Brain pericyte (primary cell): Measurements from ENCODE around the gene ERFL.
A peak's percentile ranks its signal among the peaks of the same experiment; 100 is the strongest.

Source experiments
- DNase-seq: peaks from one replicate; pipeline ENCODE4 v3.0.0-alpha.2; 2012; ENCODE audit warnings: low read depth, low spot score

ERFL gene

DNA sequence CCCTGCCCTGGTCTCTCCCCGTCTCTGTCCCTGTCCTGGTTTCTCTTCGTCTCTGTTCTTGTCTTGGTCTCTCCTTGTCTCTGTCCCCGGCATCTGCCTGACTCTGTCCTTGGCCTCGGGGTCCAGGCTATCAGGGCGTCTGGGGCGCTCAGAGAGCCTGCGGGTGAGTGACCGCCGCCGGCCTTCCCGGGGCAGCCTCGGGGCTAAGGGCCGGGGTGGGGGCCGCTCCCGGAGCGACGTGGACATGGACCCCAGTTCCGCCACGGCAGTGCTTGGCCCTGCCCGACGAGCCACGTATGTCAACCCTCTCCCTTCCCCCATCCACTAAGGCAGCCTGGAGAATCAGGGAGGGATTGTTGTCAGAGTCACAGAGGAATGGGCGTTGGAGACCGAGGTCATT is 30.4 kb downstream of the ERFL start:
- no peak for DNase-seq

DNA sequence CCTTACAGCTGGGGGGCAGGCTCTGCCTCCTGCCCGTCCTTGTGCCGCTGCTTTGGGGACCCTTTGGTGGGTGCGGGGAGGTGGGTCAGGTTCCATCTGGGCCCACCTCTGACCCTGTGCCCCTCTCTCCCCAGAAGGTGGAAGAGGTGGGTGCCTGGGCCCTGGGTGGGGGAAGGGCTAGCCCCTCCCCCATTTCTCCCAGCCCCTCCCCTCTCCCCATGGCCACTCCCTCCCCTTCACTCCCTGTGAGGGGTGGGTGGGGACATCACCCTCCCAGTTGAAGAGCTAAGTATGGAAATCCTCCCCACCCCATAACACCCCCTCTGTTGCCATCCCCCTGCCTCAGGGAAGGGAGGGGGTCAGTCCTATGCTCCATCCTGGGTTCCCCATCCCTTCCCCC is 31.1 kb downstream of the ERFL start:
- no peak for DNase-seq

DNA sequence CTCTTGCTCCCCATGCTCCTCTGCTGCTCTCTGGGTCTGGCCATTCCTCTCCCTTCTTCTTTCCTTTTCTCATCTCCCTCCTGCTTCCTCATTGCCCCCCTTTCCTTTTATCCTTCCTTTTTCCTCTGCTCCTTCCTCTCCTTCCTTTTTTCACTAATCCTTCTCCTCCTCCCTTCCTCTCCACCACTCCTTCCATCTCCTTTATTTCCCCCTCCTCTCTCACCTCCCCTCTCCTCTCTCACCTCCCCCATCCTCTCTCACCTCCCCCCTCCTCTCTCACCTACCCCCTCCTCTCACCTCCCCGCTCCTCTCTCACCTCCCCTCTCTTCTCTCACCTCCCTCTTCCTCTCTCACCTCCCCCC is 31.7 kb downstream of the ERFL start:
- no peak for DNase-seq

DNA sequence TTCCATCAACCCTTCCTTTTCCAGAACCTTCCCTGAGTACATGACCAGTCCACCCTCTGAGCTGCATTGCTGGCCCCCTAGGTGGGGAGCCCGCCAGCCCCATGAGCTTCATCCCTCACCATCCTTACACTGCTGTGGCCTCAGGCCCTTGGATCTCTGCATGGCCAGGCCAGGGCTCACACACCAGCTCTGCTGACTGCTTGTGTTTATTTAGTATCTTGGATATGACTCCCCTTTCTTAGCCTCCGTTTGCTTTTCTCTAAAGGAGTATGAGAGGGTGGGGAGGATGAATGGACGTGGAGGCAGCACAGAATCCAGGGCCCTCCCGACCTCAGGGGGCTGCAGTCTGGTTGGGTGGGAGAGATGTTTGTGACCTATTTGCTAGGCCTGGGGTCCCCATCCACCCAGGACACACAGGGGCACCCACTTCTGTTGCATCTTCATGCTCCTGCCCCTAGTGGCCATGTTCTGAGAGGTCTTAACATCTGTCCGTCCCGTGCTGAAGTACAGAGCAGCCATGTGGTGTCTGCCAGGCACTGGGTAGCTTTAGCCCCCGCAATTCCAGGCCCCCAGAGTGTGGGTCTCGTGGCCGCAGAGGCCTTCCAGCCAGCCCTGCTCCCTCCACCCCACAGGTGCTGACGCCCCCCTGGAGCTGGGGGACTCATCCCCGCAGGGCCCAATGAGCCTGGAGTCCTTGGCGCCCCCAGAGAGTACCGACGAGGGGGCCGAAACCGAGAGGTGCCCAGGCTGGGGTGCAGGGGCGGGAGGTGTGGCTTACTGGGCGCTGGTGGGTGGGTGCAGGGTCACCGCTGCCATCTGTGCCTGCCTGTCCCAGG is 32.3 kb downstream of the ERFL start:
- no peak for DNase-seq

DNA sequence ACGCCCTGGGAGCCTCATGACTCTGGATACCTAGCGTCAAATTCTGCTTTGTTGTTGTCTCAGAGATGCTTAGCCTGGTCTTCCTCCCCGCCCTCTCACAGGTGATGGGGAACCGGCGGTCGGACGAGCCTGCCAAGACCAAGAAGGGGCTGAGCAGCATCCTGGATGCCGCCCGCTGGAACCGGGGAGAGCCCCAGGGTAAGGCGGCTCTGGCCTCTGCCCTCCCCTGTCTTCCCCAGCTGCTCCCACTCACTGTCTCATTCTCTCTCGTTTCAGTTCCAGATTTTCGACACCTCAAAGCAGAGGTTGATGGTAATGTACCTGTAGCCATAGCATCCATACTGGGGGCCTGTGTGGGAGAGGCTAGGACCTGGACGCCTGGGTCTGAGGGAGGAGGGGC is 33.9 kb downstream of the ERFL start:
- no peak for DNase-seq

DNA sequence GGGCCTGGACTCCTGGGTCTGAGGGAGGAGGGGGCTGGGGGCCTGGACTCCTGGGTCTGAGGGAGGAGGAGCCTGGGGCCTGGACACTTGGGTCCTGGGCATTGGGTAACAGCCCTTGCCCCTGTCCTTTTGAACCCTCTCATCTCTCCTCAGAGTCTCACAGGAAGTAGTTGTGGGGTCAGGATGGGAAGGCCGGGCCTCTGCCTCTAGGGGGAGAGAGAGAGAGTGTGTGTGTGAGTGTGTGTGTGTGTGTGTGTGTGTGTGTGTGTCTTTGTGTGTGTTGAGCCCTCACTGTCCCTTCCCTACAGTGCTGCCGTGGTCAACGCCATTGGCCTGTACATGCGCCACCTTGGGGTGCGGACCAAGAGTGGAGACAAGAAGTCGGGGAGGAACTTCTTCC is 34.4 kb downstream of the ERFL start:
- no peak for DNase-seq

DNA sequence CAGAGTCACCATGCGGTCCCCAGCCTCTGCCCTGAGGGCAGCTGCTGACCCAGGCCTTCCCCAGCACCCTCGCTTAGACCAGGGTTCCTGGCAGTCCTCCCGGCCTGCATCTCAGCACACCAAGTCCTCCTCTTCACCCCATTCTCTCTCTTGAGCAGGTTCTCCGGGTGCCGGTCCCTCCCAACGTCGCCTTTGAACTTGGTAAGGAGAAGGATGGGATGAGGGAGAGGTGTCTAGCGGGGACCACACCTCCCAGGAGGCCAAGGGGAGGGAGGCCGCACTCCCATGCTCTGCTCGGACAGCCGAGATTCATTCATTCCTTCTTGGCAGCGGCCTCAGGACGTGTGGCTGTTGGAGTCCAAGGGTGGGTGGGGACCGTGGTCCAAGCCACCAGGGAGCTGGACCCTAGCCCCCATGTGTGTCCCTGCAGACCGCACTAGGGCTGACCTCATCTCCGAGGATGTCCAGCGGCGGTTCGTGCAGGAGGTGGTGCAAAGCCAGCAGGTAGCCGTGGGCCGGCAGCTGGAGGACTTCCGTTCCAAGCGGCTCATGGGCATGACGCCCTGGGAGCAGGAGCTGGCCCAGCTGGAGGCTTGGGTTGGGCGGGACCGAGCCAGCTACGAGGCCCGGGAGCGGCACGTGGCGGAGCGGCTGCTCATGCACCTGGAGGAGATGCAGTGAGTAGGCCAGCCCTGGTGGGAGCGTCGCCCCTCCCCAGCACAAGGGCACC is 35.9 kb downstream of the ERFL start:
- DNase-seq = no peak

DNA sequence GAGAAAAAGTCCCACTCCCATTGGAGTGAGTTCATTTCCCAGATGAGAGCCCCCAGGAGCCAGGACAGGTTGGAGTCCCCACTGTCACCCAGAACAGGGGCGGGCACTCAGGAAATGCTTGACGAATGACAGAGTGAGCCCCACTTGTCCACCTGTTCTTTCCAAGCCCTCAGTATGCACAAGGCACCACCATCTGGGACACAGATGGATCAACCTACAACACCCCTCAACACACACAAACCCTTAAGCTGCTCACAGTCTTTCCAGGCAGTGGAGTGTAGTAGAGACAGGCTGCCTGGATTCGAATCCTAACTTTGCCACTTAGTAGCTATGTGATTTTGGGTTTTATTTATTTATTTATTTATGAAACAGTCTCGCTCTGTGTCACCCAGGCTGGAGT is 37.3 kb downstream of the ERFL start:
- DNase-seq = no peak

DNA sequence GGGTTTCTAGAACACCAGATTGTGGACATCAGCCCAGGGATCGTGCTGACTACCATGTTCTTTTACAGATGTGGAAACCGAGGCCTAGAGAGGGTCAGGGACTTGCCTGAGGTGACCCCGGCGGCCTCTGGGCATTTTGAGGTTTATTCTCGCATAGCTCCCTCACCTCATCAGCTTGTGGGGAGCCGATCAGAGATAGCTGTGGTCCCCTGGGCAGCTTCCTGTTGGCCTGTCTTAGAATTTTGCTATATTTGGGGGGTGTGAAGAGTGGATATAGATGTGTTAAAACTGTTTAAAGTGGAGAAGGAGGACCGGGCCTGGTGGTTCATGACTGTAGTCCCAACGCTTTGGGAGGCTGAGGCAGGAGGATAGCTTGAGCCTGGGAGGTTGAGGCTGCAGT is 38.4 kb downstream of the ERFL start:
- DNase-seq = no peak

DNA sequence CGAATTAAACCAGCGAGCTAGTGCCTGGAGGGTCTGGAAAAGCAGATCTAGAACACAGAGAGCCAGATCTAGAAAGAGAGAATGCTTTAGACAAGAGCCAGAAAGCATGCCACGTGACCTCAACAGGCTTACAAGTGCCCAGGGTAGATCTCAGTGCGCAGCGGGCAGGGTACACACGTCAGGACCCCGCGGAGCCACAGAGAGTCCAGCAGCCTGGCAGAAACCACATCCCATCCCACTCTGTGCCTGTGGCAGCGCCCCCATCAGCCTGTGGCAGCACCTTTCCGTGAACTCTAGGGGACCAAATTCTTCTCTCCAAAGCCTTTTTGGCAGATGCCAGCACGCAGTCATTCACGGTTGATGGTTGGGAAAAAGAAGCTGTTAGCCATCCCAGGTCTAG is 39.3 kb downstream of the ERFL start:
- no peak for DNase-seq

DNA sequence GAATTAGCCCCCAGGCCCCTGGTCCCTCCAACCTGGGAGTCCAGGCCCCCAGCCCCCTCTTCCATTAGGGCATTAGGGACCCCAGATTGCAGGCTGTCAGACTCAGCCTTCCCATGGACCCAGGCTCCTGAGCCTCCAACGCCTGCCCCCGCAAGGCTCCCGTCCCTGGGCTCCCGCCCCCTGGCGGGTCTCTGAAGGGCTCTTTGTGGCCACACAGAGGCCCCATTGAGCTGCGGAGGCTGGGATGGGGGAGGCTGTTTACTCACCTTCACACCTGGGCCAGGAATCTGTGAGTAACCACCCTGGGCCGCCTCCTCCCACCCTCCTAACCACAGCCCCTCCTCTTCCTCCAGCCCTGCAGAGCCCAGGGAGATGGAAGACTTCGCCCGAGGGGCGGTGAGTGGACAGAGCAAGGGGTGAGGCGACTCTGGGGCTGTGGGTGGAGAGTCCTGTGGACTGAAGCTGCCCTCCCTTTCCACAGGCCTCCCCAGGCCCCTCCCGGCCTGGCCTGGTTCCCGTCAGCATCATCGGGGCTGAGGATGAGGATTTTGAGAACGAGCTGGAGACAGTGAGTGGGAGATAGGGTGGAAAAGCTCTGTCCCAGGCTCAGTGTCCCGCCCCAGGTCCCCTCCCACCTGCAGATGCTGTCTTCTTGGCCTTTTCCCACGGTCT is 40.4 kb downstream of the ERFL start:
- DNase-seq = no peak

DNA sequence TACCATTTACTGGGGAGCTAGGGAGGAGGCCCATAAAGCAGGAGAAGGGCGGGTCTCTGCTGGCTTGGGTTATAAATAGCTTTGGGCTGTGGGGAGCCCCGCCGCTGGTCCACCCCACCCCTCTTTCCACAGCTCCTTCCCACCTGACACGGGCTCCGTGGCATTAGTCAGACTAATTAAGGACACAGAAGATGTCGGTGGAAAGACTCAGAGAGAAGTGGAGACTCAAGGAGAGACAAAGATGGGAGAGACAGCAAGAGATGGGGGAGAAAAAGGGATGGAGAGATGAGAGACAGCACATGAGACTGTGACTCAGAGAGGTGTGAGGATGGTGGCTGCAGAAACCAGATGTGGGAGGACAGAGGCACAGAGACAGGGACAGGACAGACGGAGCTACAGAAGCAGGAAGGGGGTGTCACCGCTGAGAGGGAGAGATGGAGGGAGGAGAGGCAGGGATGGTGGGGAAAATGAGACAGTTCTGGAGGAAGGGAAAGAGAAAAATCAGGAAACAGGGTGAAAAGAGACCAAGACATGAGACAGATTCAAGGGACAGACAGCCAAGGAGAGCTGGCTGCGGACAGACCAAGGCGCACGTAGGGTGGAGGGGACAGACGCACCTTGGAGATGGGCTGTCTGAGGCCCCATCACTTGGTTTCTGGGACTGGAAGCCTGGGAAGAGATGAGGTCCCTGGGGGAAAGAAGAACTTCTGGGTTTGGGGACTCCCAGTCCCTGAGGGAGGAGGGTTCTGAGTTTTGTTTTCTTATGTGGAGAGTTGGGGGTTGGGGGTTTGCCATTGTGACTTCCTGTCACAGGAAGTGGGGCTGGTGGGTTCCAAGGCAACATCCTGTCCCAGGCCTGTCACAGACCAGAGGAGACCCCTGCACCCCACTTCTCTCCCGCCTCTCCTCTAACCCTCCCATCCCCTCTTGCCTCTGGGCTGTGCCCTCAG is 41.2 kb downstream of the ERFL start:
- no peak for DNase-seq

DNA sequence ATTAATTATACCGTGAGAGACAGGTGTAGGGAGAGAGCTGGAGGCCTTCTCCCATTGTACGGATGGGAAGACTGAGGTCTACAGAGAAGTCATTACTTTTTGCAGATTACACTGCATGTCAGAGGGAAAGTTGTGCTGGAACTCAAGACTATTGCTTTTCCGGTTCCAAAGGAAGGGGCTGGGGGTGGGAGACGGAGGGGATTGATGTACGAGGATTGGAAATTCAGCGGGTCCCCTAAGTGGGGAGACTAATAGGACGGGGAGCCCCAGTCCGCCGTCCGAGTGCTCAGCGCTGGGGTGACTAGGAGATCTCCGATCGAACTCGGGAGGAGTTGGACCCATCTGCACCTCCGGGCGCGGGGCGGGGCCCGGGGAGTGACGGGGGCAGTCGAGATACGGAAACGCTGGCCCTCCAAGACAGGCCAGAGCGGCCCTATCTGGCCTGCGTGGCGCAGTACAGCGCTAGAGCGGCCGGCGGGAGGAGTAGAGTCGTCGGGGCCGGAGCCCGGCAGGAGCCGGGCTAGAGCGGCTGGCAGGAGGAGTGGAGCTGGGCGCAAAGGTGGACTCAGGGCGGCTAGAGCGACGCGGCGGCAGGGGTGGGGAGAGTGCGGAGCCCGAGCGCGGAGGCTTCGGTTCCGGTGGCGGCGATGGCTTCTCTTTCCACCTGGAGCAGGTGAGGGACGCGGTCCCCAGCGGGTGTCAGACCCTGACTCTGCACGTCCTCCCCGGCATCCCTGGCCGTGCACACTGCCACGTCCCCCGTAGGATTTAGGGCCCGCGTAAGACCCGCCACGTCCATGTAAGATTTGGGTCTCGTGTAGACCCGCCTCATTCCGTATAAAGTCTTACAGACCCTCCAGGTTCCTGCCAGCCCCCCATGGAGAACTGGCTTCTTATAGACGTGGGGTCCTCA is 44.2 kb downstream of the ERFL start:
- peak; percentile 80 for DNase-seq

DNA sequence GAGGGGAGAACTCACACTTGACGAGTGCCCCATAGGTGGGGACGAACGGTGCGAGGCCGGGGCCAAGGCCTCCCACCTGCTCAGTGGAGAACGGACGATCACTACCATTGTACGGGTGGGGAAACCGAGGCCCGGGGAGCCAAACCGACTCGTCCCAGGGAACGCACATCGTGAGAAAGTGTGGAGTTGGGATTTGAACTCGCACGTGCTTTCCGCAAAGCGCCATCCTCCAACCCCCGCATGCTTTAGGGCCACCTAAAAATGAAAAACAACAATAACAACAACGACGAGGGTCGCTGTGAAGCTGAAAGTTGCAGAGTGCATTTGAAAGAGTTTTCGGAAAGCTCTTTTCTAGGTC is 44.8 kb downstream of the ERFL start:
- DNase-seq = no peak

DNA sequence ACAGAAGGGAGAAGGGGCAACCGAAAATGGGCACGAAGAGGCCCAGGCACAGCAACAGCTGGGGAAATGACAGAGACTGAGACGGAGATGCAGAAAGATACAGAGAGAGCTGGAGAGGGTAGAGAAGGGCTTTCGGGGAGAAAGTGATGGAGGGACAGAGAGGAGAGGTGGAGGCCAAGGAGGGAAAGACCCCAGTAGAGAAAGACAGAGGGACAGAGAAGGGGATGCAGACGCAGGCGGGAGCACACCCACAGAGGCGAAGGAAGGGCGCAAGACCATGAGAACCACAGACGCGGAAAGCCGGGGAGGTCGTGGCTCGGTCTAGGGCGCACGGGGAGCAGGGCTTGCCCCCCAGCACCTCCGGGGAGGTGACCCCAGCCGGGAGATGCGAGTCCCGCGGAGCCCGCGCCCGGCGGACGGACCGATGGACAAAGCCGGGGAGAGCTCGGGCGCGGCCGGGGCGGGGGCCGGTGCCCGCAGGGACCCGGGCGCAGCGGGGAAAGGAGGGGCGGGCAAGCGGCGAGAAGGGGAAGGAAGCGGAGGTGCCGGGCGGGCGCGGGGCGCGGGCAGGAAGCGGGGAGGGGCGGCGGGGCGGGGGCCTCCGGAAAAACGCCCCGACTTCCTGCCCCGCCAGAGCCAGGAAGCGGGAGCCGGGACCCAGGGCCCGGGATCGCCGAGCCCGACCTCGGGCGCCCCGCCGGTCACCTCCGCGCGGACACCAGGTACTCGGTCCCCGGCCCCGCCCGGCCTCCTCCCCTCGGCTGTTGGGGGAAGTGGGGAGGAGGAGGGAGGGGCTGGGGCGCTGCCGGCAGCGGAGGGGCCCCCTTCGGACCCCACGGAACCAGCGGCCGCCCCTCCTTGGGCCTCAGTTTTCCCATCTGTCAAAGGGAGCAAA is 45.4 kb downstream of the ERFL start, which contains the start of gene ARHGEF1:
Gene ARHGEF1, plus strand, starts transcription at position 617 of the 895 bp plus-strand sequence. CDS start 4,899 bp downstream, outside the sequence.
- no peak for DNase-seq

DNA sequence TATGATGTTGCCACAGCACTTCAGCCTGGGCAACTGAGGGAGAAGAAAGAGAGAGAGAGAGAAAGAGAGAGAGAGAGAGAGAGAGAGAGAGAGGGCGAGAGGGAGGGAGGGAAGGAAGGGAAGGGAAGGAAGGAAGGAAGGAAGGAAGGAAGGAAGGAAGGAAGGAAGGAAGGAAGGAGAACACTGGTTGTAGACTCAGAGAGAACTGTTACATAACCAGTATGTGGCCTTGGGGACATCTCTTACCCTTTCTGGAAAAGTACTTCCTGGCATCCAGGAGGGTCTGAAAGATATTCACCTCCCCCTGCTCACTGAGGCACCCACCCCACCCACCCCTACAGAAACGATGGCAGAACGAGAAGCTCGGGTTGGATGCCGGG is 47.9 kb downstream of the ERFL start:
- no peak for DNase-seq

DNA sequence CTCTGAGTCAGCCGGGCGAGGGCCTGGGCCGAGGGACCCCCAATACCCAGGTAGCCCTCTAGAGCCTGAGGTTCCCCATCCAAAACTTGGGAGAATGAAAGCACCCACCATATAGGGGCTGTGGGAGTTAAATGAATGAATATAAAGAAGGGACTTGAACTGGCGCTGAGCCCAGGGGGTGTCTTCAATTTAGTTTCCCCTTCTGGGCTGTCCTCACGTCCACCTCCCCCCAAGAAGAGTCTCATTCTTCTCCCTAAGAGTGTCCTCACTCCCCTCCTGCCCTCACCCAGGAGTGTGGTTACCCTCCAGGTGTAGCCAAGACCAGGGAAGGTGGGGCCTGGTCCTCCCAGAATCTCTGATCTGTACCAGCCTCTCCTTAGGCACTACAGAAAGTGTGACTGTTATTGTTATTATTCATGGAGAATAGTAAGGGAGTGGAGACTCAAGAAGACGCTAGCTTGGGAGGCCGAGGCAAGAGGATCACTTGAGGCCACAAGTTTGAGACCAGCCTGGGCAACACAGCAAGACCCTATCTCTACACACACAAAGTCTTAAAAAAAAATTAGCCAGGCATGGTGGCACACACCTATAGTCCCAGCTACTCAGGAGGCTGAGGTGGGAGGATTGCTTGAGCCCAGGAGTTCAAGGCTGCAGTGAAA is 48.5 kb downstream of the ERFL start:
- DNase-seq = no peak

DNA sequence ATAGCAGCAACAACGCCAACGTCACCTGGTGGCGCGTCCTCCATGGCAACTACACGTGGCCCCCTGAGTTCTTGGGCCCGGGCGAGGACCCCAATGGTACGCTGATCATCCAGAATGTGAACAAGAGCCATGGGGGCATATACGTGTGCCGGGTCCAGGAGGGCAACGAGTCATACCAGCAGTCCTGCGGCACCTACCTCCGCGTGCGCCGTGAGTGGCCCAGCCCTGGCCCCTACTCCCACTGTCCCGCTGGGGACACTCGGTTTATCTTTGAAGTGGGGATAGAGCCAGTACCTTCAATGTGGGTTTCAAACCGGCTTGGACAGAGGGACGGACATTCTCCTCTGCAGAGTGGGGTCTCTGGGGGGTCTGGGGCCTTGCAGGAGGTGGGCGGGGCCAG is 49.2 kb downstream of the ERFL start:
- DNase-seq = no peak
